Sigmoid colon (tissue), 7 donors: ENCODE data around the gene TCF7L1. TPM values are rescaled to one million over a fixed set of nuclear protein-coding genes. Genes with fewer than 3 reads are reported as not detected.

Experiments used
- DNase-seq: peaks from one replicate; pipeline ENCODE4 v3.0.0-alpha.2; 2019
- H3K27ac ChIP-seq, 4 donors: fragments of 200-600 bp; sonication (generic); one replicate each; pipeline ENCODE4 v1.5.1; 2016 to 2019; ENCODE audit warnings: mild to moderate bottlenecking in 1 of 4
- H3K27me3 ChIP-seq, 3 donors: fragments of 200-600 bp; sonication (generic); one replicate each; pipeline ENCODE4 v1.5.1; 2019; ENCODE audit warnings: mild to moderate bottlenecking in 1 of 3
- H3K36me3 ChIP-seq, 4 donors: fragments of 200-600 bp; sonication (generic); one replicate each; pipeline ENCODE4 v1.5.1; 2016 to 2019
- H3K4me1 ChIP-seq, 4 donors: fragments of 200-600 bp; sonication (generic); one replicate each; pipeline ENCODE4 v1.5.1; 2017 to 2019
- H3K4me3 ChIP-seq, 4 donors: fragments of 200-600 bp; sonication (generic); one replicate each; pipeline ENCODE4 v1.5.1; 2017 to 2019; ENCODE audit warnings: mild to moderate bottlenecking in 2 of 4, moderate library complexity in 1 of 4
- H3K9me3 ChIP-seq, 4 donors: fragments of 200-600 bp in 3 of 4; sonication (generic) in 3 of 4; one replicate each; pipeline versions ENCODE4 v1.5.1 to v1.6.1; 2013 to 2019
- CTCF ChIP-seq, 4 experiments: fragments of 450-650 bp in 3 of 4; fragments of 200-600 bp in 1 of 4; IDR thresholded peaks; one replicate each; pipeline ENCODE4 v1.5.1; 2016 to 2019; ENCODE audit warnings: antibody characterized with exemption in 4 of 4, mild to moderate bottlenecking in 3 of 4, moderate library complexity in 2 of 4
- EP300 ChIP-seq, 4 donors: sonication (generic); formaldehyde crosslinking; IDR thresholded peaks; one replicate each; pipeline ENCODE4 v1.6.1; 2017; ENCODE audit warnings: antibody characterized with exemption in 4 of 4
- POLR2A ChIP-seq, 2 donors: fragments of 450-650 bp; IDR thresholded peaks; one replicate each; pipeline ENCODE4 v1.6.1; 2016; ENCODE audit warnings: antibody characterized with exemption in 2 of 2, mild to moderate bottlenecking in 2 of 2, moderate library complexity in 2 of 2
- POLR2AphosphoS5 ChIP-seq, 4 donors: sonication (generic); formaldehyde crosslinking; IDR thresholded peaks; one replicate each; pipeline ENCODE4 v1.6.1; 2017; ENCODE audit warnings: antibody characterized with exemption in 4 of 4
- WGBS, 2 donors: extraction: QIAGEN DNeasy Blood & Tissue Kit; methylation state at CpG; one replicate each; pipeline ENCODE4 v1.1.7; 2013; 5-methylcytosine and 5-hydroxymethylcytosine counted together
- intact Hi-C: fragments of 100-400 bp; cut with DNase I; formaldehyde crosslinking; loops from one replicate; pipeline ENCODE4 v1.15.1; 2023
- polyA plus RNA-seq, 3 donors: library from polyadenylated mRNA; stranded (reverse); fragments of 200-250 nt; gene quantifications; one replicate each; pipeline ENCODE4 v1.2.3, GENCODE V29; 2013
- total RNA-seq, 4 donors: library from RNA; depleted of rRNA; stranded (reverse); fragments of >200 nt; gene quantifications; one replicate each; pipeline ENCODE4 v1.1.0, GENCODE V29; 2016
- donor health status: healthy with polysubstance abuse.
- donor health status: Bipolar disorder and iron deficiency.
- donor health status: healthy.

The TCF7L1 gene
- total and polyA plus RNA-seq, 7 donors: 1.2 to 15.2 (median 4.0) TPM

DNA sequence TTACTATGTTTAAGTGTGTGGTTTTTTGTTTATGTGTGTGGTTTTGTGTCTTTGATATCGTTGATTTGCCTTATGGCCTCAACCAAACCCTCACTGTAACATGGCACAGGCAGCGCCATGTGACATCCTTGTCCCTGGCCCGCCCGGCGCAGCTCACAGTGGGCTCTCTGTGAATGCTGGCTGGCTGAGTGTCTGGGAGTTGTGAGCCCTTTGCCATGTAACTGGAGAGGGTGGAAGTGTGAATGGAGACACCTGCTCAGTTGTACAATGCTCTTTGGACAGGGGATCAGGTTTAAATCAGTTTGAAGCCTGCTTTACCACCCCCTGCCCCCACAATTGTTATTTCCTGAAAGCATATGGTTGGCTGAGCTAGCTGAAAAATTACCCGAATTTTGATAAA lies 41.8 kb downstream of the TCF7L1 start:
- 87% methylated on average over 6 of the region's 6 CpGs for WGBS, 2 donors

GRCh38 chr2:85175369-85176299 lies 42.4 kb downstream of the TCF7L1 start:
- no peaks in the 10 kb centered on the region for H3K36me3 ChIP-seq
- H3K4me1 ChIP-seq: peaks cover 0 to 14% (median 7%) of the 10 kb centered on the region in 4 donors
- WGBS, 2 donors: 65 to 67% methylated on average over 13 of the region's 13 CpGs
- no peak overlapping the region for H3K27ac ChIP-seq
- H3K27me3 ChIP-seq: no peaks in the 10 kb centered on the region
- DNase-seq: no peak
- TF ChIP-seq POLR2A (IDR thresholded peaks at IDR 0.05) (no peak), CTCF (IDR thresholded peaks at IDR 0.05) (no peak), POLR2AphosphoS5 (IDR thresholded peaks at IDR 0.05) (no peak)
- no peaks in the 10 kb centered on the region for H3K9me3 ChIP-seq
- intact Hi-C loops: no loop called here
- no peak overlapping the region for H3K4me3 ChIP-seq

More for the DNA sequence above, 41.8 kb downstream of the TCF7L1 start:
- intact Hi-C loops: no loop called here
- Histone ChIP-seq H3K9me3 (no peaks in the 10 kb centered on the region), H3K4me3 (no peak overlapping the region), H3K27ac (no peak overlapping the region), H3K36me3 (no peaks in the 10 kb centered on the region), H3K4me1 (peaks cover 0 to 14% (median 6%) of the 10 kb centered on the region in 4 donors), H3K27me3 (no peaks in the 10 kb centered on the region)
- no peak for TF ChIP-seq CTCF (IDR thresholded peaks at IDR 0.05)
- no peak for TF ChIP-seq EP300 (IDR thresholded peaks at IDR 0.05)
- no peak for TF ChIP-seq POLR2A (IDR thresholded peaks at IDR 0.05)
- no peak for TF ChIP-seq POLR2AphosphoS5 (IDR thresholded peaks at IDR 0.05)
- DNase-seq: no peak

- WGBS, 2 donors: 92 to 93% methylated on average over 7 of the region's 7 CpGs
- H3K36me3 ChIP-seq: no peaks in the 10 kb centered on the region
- intact Hi-C loops: no loop called here
- H3K4me1 ChIP-seq: peaks cover 0 to 26% (median 9%) of the 10 kb centered on the region in 4 donors
- DNase-seq: no peak
- no peak for TF ChIP-seq POLR2A (IDR thresholded peaks at IDR 0.05)
- no peak for TF ChIP-seq CTCF (IDR thresholded peaks at IDR 0.05)
- TF ChIP-seq POLR2AphosphoS5 (IDR thresholded peaks at IDR 0.05): no peak
- TF ChIP-seq EP300 (IDR thresholded peaks at IDR 0.05): no peak
- no peak overlapping the region for H3K4me3 ChIP-seq
- no peaks in the 10 kb centered on the region for H3K9me3 ChIP-seq
- H3K27ac ChIP-seq: no peak overlapping the region
- H3K27me3 ChIP-seq: no peaks in the 10 kb centered on the region
Observed at GRCh38 chr2:85177031-85177824, 44.0 kb downstream of the TCF7L1 start.

GRCh38 chr2:85178154-85178553 lies 45.0 kb downstream of the TCF7L1 start:
- WGBS, 2 donors: 90 to 95% methylated on average over 1 of the region's 1 CpG
- H3K4me1 ChIP-seq: peaks cover 0 to 26% (median 9%) of the 10 kb centered on the region in 4 donors
- no peak for DNase-seq
- no peak overlapping the region for H3K4me3 ChIP-seq
- H3K9me3 ChIP-seq: no peaks in the 10 kb centered on the region
- no peak for TF ChIP-seq POLR2A (IDR thresholded peaks at IDR 0.05)
- TF ChIP-seq CTCF (IDR thresholded peaks at IDR 0.05): no peak
- TF ChIP-seq POLR2AphosphoS5 (IDR thresholded peaks at IDR 0.05): no peak
- TF ChIP-seq EP300 (IDR thresholded peaks at IDR 0.05): no peak
- intact Hi-C loops: no loop called here
- no peaks in the 10 kb centered on the region for H3K27me3 ChIP-seq
- no peaks in the 10 kb centered on the region for H3K36me3 ChIP-seq
- H3K27ac ChIP-seq: no peak overlapping the region
